Testis (tissue), 3 donors: Measurements from ENCODE around the gene NDST3. TPM values are rescaled to one million over a fixed set of nuclear protein-coding genes. Genes with fewer than 3 reads are reported as not detected.

Source experiments
- DNase-seq: peaks from one replicate; pipeline ENCODE4 v3.0.0-alpha.2; 2019
- H3K27ac ChIP-seq, 2 donors: fragments of 200-600 bp; sonication (generic); one replicate each; pipeline ENCODE4 v1.5.1; 2019
- H3K27me3 ChIP-seq: fragments of 200-600 bp; sonication (generic); one replicate; pipeline ENCODE4 v1.5.1; 2019
- H3K36me3 ChIP-seq: fragments of 200-600 bp; sonication (generic); one replicate; pipeline ENCODE4 v1.5.1; 2017; ENCODE audit warnings: low read depth; ENCODE audit errors: missing control alignments
- H3K4me1 ChIP-seq: fragments of 200-600 bp; sonication (generic); one replicate; pipeline ENCODE4 v1.5.1; 2019
- H3K4me3 ChIP-seq, 2 donors: fragments of 200-600 bp; sonication (generic); one replicate each; pipeline ENCODE4 v1.5.1; 2017 to 2019
- H3K9me3 ChIP-seq: fragments of 200-600 bp; sonication (generic); one replicate; pipeline ENCODE4 v1.5.1; 2017
- POLR2A ChIP-seq: fragments of 450-650 bp; IDR thresholded peaks from one replicate; pipeline ENCODE4 v1.6.1; 2017; ENCODE audit warnings: antibody characterized with exemption, mild to moderate bottlenecking, moderate library complexity
- WGBS, 2 donors: methylation state at CpG; one replicate each; pipeline ENCODE4 v1.1.5; 2018; 5-methylcytosine and 5-hydroxymethylcytosine counted together
- intact Hi-C: fragments of 100-400 bp; cut with DNase I; formaldehyde crosslinking; loops from one replicate; pipeline ENCODE4 v1.15.1; 2023; ENCODE audit warnings: low total_unique reads
- polyA plus RNA-seq: library from polyadenylated mRNA; stranded (reverse); fragments of 350-450 nt; fragmentation: Illumina TruSeq; extraction: RNeasy Lipid Tissue Mini Kit (QIAGEN cat#74804); gene quantifications from one replicate; pipeline ENCODE4 v1.2.3, GENCODE V29; 2014; ENCODE audit warnings: low read depth, low replicate concordance; ENCODE audit not compliant: insufficient read depth
- total RNA-seq, 2 donors: library from RNA; depleted of rRNA; stranded (reverse); fragments of >200 nt; gene quantifications; one replicate each; pipeline ENCODE4 v1.2.3, GENCODE V29; 2016
- TF ChIP-seq, protein P1 (sequence below), 3 experiments: fragments of 450-650 bp in 2 of 3; fragments of 200-600 bp in 1 of 3; sonication (generic) in 1 of 3; IDR thresholded peaks; one replicate each; pipeline ENCODE4 v1.5.1; 2016 to 2019; ENCODE audit warnings: antibody characterized with exemption in 3 of 3, mild to moderate bottlenecking in 2 of 3, moderate library complexity in 1 of 3

The NDST3 gene
- total and polyA plus RNA-seq, 3 donors from 2014 or later = 0.11 to 0.50 (median 0.47) TPM

DNA sequence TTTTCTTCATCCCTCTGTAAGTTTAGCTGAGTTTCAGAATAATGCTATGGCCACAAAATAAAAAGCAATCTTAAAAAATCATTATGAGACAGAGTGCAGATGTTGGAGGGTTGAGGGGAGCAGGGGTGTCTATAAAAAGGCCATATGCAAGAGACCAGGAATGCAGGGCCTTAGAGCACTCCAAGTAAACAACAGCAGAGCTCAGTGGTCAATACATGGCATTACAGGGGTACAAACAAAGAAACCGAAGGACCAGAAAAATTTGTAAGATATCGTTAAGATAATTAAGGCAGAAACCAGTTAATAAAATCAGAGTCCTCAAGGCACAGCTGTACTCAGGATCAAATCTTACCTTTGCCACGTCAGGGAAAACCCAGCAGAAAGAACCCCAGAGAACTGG, 28.4 kb upstream of the NDST3 start:
- Histone ChIP-seq H3K27ac (no peak overlapping the region), H3K27me3 (no peaks in the 10 kb centered on the region), H3K9me3 (no peaks in the 10 kb centered on the region), H3K4me3 (no peak overlapping the region), H3K36me3 (no peaks in the 10 kb centered on the region), H3K4me1 (no peaks in the 10 kb centered on the region)
- 79 to 82% methylated on average over 3 of the region's 3 CpGs for WGBS, 2 donors
- TF ChIP-seq POLR2A = no peak
- TF ChIP-seq, protein P1, sequence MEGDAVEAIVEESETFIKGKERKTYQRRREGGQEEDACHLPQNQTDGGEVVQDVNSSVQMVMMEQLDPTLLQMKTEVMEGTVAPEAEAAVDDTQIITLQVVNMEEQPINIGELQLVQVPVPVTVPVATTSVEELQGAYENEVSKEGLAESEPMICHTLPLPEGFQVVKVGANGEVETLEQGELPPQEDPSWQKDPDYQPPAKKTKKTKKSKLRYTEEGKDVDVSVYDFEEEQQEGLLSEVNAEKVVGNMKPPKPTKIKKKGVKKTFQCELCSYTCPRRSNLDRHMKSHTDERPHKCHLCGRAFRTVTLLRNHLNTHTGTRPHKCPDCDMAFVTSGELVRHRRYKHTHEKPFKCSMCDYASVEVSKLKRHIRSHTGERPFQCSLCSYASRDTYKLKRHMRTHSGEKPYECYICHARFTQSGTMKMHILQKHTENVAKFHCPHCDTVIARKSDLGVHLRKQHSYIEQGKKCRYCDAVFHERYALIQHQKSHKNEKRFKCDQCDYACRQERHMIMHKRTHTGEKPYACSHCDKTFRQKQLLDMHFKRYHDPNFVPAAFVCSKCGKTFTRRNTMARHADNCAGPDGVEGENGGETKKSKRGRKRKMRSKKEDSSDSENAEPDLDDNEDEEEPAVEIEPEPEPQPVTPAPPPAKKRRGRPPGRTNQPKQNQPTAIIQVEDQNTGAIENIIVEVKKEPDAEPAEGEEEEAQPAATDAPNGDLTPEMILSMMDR (IDR thresholded peaks at IDR 0.05) = no peak
- DNase-seq = no peak
- intact Hi-C loops = no loop called here

DNA sequence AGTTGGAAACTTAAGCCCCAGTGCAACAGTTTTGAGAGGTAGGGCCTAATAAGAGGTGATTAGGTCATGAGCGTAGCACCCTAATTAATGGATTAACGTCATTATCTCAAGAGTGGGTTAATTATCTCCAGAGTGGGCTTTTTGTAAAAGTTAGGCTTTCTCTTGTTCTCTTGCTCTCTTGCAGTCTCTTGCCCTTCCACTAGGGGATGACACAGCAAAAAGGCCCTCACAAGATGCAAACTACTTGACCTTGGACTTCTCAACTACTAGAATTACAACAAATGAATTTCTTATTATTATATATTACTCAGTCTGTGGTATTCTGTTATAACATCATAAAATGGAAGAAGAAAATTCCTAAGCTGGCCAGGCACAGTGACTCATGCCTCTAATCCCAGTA, 22.1 kb upstream of the NDST3 start:
- DNase-seq = no peak
- Histone ChIP-seq H3K4me3 (no peak overlapping the region), H3K4me1 (no peaks in the 10 kb centered on the region), H3K36me3 (no peaks in the 10 kb centered on the region), H3K9me3 (no peaks in the 10 kb centered on the region), H3K27me3 (no peaks in the 10 kb centered on the region), H3K27ac (no peak overlapping the region)
- intact Hi-C loops = no loop called here
- TF ChIP-seq, protein P1 (IDR thresholded peaks at IDR 0.05) = no peak
- no peak for TF ChIP-seq POLR2A
- 94 to 95% methylated on average over 2 of the region's 2 CpGs for WGBS, 2 donors

DNA sequence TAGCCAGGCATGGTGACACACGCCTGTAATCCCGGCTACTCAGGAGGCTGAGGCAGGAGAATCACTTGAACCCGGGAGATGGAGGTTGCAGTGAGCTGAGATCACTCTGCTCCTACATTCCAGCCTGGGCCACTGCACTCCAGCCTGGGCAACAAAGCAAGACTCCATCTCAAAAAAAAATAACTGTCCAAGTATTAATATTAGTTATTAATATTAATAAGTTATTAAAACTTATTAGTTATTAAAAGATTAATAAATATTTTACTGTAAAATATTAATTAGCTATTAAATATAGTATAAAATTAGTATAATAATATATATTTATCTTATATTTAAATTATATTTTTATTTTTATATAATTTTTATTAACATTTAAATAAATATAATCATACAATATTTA, 19.5 kb upstream of the NDST3 start:
- intact Hi-C loops = no loop called here
- WGBS, 2 donors = 85 to 95% methylated on average over 3 of the region's 3 CpGs
- H3K4me3 ChIP-seq = no peak overlapping the region
- no peak for DNase-seq
- no peak overlapping the region for H3K27ac ChIP-seq
- no peak for TF ChIP-seq POLR2A
- TF ChIP-seq, protein P1 (IDR thresholded peaks at IDR 0.05) = no peak
- no peaks in the 10 kb centered on the region for H3K27me3 ChIP-seq
- H3K4me1 ChIP-seq = no peaks in the 10 kb centered on the region
- H3K9me3 ChIP-seq = no peaks in the 10 kb centered on the region
- H3K36me3 ChIP-seq = no peaks in the 10 kb centered on the region

DNA sequence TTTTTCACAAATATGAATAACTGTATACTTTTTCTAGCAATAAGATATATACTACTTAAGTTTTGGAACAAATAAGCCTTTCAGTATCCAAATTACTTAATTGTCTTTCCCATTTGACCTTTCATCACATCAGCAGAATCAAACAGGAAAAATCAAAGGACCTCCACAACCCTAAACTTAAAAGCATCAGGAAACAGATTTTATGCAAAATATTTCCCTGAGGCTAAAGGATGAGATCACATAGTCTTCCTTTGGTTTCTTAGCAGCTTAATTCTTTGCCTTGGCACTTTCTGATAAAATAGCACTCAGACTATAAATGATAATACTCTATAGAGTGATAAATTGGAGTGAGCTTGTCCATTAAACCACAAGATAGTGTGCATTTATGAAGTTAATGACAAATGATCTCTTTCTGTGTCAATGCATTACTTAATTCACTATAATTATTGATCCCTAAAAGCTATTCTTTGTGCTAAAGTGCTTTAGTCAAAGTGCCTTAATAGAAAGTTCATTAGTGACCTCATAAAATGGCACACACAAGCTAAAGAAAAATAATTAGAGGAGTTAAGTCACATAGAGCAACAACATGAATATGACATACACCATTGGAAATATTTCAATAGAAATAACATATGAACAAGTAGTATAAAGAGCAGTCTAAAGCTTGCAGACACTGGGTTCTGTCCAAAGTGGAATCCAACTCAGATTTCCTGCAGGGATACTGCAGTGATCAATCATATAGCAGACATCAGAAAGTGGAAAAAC, 15.7 kb upstream of the NDST3 start:
- Histone ChIP-seq H3K36me3 (no peaks in the 10 kb centered on the region), H3K4me1 (no peaks in the 10 kb centered on the region), H3K27me3 (no peaks in the 10 kb centered on the region), H3K4me3 (no peak overlapping the region), H3K9me3 (no peaks in the 10 kb centered on the region), H3K27ac (no peak overlapping the region)
- no peak for DNase-seq
- intact Hi-C loops = no loop called here
- no peak for TF ChIP-seq POLR2A
- TF ChIP-seq, protein P1 (IDR thresholded peaks at IDR 0.05) = no peak

DNA sequence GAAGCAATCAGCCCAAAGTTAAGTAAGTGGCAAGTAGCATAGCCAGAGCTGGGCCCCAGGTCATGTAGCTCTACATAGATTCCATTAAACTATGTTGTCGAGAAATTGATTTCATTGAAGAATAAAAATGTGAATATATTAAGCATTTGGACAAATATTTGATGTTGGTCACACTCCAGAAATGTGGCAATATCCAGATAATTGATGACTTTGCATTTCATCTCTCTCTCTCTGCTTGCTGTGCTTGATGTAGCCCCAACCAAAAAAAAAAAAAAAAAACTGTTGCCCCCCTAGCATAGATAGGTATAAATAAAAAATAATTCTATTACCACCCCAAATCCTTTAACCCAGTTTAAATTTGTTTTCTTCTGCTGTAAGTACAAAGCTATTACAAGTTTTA, 7.5 kb upstream of the NDST3 start:
- Histone ChIP-seq H3K4me3 (no peak overlapping the region), H3K36me3 (no peaks in the 10 kb centered on the region), H3K27me3 (no peaks in the 10 kb centered on the region), H3K9me3 (no peaks in the 10 kb centered on the region), H3K4me1 (no peaks in the 10 kb centered on the region), H3K27ac (no peak overlapping the region)
- no peak for TF ChIP-seq POLR2A
- TF ChIP-seq, protein P1 (IDR thresholded peaks at IDR 0.05) = no peak
- WGBS, 2 donors = 83 to 90% methylated on average over 1 of the region's 1 CpG
- intact Hi-C loops = no loop called here
- no peak for DNase-seq
